GM12875 (cell line): Measurements from ENCODE around the gene PMVK.

Experiments
- H3K4me3 ChIP-seq: one replicate; pipeline ENCODE4 v1.5.1; 2011; ENCODE audit warnings: low read depth, low read length, control low read depth
- TF ChIP-seq, protein P1 (sequence below): IDR thresholded peaks from 2 replicates; pipeline ENCODE4 v1.5.1; 2011; ENCODE audit warnings: low read depth, mild to moderate bottlenecking, control low read depth, inconsistent platforms, low read length, moderate library complexity, borderline replicate concordance; ENCODE audit not compliant: insufficient read depth

The PMVK gene

DNA sequence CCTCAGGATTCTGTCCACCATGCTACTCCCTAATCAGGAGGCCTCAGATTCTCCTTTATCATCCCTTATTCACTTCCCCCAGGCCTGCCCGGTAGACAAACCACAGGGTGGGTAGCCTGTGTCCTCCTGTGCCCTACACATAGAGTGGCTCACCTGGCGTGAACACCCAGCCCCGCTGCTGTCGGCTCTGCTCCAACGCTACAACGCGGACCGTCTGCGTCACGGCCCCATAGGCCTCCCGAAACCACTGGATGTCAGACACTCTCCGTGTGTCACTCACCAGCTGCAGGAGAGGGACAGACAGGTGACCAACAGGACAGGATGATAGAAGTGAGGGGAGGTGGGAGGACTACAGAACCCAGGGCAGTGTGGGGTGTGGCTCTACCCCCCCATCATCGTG, 10.3 kb downstream of the PMVK start:
- TF ChIP-seq, protein P1, sequence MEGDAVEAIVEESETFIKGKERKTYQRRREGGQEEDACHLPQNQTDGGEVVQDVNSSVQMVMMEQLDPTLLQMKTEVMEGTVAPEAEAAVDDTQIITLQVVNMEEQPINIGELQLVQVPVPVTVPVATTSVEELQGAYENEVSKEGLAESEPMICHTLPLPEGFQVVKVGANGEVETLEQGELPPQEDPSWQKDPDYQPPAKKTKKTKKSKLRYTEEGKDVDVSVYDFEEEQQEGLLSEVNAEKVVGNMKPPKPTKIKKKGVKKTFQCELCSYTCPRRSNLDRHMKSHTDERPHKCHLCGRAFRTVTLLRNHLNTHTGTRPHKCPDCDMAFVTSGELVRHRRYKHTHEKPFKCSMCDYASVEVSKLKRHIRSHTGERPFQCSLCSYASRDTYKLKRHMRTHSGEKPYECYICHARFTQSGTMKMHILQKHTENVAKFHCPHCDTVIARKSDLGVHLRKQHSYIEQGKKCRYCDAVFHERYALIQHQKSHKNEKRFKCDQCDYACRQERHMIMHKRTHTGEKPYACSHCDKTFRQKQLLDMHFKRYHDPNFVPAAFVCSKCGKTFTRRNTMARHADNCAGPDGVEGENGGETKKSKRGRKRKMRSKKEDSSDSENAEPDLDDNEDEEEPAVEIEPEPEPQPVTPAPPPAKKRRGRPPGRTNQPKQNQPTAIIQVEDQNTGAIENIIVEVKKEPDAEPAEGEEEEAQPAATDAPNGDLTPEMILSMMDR: no peak

DNA sequence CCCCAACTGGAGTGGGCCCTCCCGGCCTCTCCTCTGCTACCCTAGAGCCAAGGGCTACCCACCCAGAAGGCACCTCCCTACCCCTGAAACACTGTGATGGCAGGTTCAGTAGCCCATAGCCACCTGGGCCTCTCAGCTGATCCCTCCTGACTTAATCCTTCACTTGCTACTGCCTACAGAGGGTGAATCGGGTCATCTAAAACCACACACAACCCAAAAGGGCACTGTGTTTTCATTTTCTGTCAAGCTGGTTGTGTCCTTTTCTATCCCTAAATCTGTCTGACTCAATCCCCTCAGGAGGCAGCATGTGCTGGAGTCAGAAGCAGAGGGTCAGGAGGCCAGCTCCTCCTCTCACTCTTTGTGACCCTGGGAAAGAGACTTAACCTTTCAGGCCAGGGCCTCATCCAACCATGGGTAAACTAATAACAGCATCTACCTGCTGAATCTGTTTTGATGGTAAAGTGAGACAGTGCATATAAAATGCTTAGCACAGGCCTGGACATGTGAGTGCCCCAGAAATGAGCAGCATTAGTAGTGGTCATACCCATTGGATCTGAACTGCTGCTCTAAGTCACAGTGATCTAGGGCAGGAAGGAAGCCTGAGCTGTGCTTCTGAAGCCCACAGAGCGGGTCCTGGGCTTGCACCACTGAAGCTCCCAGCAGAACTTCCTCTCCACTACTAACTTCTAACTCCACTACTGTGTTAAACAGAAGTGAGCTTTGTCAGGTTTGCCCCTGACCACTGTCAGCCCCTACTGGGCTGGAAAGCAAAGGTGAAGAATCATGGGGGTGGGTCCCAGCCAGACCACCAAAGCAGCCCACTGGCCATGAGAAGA, 11.0 kb downstream of the PMVK start:
- H3K4me3 ChIP-seq: no peak overlapping the region
- TF ChIP-seq, protein P1: no peak

More for the DNA sequence above, 10.3 kb downstream of the PMVK start:
- no peak overlapping the region for H3K4me3 ChIP-seq

DNA sequence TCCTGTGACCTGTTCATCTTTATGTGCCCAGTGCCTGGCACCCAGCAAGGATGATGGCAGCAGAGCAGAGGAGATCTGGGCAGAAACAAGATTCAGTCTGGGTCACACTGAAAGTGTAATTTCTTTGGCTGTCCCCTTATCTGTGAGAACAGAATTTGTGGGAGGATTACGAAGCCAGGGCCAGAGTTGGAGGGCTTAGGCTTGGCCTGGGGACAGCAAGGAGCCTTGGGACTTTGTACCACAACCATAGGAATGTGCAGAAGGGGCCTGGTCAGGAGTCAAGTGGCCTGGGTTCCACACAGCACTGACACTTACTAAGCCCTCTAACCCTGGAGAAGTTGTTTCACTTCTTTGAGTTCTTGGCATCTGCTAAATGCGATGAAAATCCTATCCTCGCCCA, 12.8 kb downstream of the PMVK start:
- TF ChIP-seq, protein P1: no peak
- H3K4me3 ChIP-seq: no peak overlapping the region

DNA sequence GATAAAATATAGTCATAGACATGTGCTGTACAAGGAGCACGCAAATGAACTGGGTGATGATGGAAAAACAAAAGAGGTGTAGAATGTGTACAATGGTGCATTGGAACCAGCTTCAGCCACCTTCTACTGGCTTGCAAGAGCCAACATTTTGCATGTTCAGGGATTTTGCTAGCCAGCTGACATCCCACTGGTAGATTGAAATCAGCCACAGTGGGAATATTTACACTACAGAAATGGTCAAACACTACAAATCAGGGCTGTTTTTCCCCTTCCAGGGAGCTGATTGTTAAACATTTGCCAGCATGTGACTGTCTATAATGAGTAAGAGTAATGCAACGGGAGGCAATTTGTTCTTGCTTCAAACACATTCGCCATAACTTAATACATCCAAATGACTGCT, 23.2 kb downstream of the PMVK start:
- no peak overlapping the region for H3K4me3 ChIP-seq
- TF ChIP-seq, protein P1: no peak

DNA sequence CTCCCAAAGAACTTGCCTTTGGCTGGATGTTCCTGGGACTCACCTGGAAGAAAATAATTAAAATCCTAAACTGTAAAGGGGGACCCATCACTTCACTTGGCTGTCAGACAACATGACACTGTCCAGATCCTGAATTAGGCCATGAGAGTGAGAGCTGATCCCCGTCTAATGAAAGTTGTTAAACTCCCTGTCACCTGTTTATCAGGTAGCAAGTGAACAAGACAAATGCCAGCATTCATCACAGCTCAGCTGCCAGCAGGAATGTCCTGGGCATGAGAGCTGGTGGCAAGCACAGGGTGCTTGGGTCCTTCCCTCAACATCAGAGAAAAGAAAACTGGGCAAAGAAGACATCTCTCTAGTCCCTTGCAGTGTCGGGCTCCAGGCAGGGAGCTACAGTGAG, 23.8 kb downstream of the PMVK start:
- TF ChIP-seq, protein P1: no peak
- no peak overlapping the region for H3K4me3 ChIP-seq

DNA sequence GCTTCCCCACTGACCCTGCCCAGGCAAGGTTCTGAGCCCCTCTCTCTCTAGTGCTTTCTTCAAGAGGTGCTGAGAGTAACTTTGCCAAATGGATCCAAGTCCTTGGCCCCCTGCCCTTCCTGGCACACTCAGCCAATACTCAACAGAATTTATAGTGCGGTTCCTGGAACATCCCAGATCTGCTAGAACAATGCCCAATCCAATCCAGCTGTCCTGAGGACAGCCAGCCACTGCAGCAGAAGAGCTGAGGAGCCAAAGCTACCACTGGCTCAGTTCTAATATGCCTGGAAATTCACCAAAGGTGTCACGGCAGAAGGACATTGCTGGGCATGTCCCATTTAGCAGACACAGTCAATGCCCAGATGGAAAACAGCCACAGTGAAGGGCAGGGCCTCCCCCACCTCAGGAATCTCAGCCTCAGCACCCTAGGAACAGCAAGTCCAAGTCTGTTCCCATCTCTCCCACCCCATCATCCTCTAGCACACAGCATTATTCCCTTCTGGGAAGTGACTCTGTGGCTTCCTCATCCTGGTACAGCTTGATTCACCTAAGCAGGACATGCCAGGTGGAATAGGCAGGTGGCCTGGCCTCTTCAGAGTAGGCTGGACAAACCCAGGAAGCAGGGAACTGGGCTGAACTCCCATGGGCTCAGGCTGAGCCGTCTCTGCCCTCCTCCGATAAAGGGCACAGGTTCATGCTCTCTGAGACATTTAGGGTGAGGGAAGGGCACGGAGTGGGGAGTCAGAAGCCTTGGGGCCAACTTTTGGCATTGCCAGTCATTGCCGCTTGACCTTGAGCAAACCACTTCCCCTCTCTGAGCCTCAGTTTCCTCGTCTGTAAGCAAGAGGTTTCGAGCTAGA, 24.6 kb downstream of the PMVK start:
- TF ChIP-seq, protein P1: no peak
- H3K4me3 ChIP-seq: no peak overlapping the region
